ENCODE measurements around the gene CRACR2B.

GRCh38 chr11:789943-790342 is 37.8 kb upstream of the CRACR2B start, which contains the start of gene CEND1:
- TF ChIP-seq, protein P1, sequence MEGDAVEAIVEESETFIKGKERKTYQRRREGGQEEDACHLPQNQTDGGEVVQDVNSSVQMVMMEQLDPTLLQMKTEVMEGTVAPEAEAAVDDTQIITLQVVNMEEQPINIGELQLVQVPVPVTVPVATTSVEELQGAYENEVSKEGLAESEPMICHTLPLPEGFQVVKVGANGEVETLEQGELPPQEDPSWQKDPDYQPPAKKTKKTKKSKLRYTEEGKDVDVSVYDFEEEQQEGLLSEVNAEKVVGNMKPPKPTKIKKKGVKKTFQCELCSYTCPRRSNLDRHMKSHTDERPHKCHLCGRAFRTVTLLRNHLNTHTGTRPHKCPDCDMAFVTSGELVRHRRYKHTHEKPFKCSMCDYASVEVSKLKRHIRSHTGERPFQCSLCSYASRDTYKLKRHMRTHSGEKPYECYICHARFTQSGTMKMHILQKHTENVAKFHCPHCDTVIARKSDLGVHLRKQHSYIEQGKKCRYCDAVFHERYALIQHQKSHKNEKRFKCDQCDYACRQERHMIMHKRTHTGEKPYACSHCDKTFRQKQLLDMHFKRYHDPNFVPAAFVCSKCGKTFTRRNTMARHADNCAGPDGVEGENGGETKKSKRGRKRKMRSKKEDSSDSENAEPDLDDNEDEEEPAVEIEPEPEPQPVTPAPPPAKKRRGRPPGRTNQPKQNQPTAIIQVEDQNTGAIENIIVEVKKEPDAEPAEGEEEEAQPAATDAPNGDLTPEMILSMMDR (IDR thresholded peaks at IDR 0.05; ENCODE audit: insufficient read depth, low read length, poor library complexity, severe bottlenecking): no peak
- no peak for TF ChIP-seq EZH2phosphoT487 (conservative IDR thresholded peaks at IDR 0.05; ENCODE audit: low read length)
